Measurements from ENCODE around the gene OR4K5.

- no peak for TF ChIP-seq POLR2A (IDR thresholded peaks at IDR 0.05; ENCODE audit: low read depth, low read length)
- no peak for TF ChIP-seq POLR2AphosphoS5 (IDR thresholded peaks at IDR 0.05; ENCODE audit: low read depth, low read length)
- no peak for TF ChIP-seq TAF1 (IDR thresholded peaks at IDR 0.05; ENCODE audit: low read depth, low read length)
- no peak for TF ChIP-seq PAX5 (IDR thresholded peaks at IDR 0.05; ENCODE audit: insufficient read depth, low read length, severe bottlenecking)
- TF ChIP-seq SPI1 (IDR thresholded peaks at IDR 0.05; ENCODE audit: low read depth, low read length): no peak
- TF ChIP-seq POU2F2 (IDR thresholded peaks at IDR 0.05; ENCODE audit: low read depth, low read length): no peak
Measured at GRCh38 chr14:19874842-19875241, 45.6 kb upstream of the OR4K5 start, which contains the start of gene OR4K2.

All from GM12891 (cell line).